A549 (cell line): ENCODE results near the gene PREX1. TPM values are rescaled to one million over a fixed set of nuclear protein-coding genes. Genes with fewer than 3 reads are reported as not detected.

ENCODE experiments used
- ATAC-seq, 2 experiments: fragments of 200-7000 bp in 1 of 2; fragments of >200 bp in 1 of 2; cut with Nextera tagmentation in 1 of 2; cut with Tn5 transposase in 1 of 2; 3 replicates each; pipeline versions ENCODE4 v1.8.0 to v1.9.1; 2018 to 2020; ENCODE audit warnings: mild to moderate bottlenecking in 1 of 2, moderate library complexity in 1 of 2
- CTCF ChIA-PET: fragments of 300-600 bp; sonication (Branson Sonifier 250); formaldehyde crosslinking; extraction: SDS; loops from one replicate; lab custom pipeline; 2021; ENCODE audit warnings: antibody characterized with exemption, inconsistent platforms; lab: Yijun Ruan, JAX
- POLR2A ChIA-PET: fragments of 350-600 bp; formaldehyde crosslinking; extraction: SDS; loops from one replicate; lab custom pipeline; 2021; ENCODE audit warnings: antibody characterized with exemption, inconsistent platforms; lab: Yijun Ruan, JAX
- DNase-seq, 2 experiments: peaks; one replicate each; pipeline versions ENCODE4 v3.0.0 to v3.0.0-alpha.2; 2011 to 2016; ENCODE audit warnings: low read depth in 1 of 2, low spot score in 1 of 2
- FAIRE-seq: peaks from 2 replicates; lab custom pipeline; 2011; peaks lifted over from hg19 to GRCh38; lab: Jason Lieb, UNC
- H3K27ac ChIP-seq, 2 experiments: fragments of >200 bp; sonication (Bioruptor Twin); formaldehyde crosslinking; 3 replicates each; pipeline ENCODE4 v1.5.1; 2016 to 2017
- H3K4me1 ChIP-seq: fragments of >200 bp; sonication (Bioruptor Twin); formaldehyde crosslinking; 3 replicates; pipeline ENCODE4 v1.6.1; 2016
- H3K4me2 ChIP-seq: fragments of >200 bp; sonication (Bioruptor Twin); formaldehyde crosslinking; 3 replicates; pipeline ENCODE4 v1.6.1; 2016
- H3K4me3 ChIP-seq: fragments of >200 bp; sonication (Bioruptor Twin); formaldehyde crosslinking; 3 replicates; pipeline ENCODE4 v1.5.1; 2016
- H3K9me3 ChIP-seq: fragments of >200 bp; sonication (Bioruptor Twin); formaldehyde crosslinking; 3 replicates; pipeline ENCODE4 v1.6.1; 2016
- CBX8 ChIP-seq: fragments of 200-600 bp; sonication (generic); IDR thresholded peaks from 2 replicates; pipeline ENCODE4 v1.6.1; 2016
- CHD4 ChIP-seq: fragments of 200-600 bp; sonication (generic); IDR thresholded peaks from 2 replicates; pipeline ENCODE4 v1.6.1; 2016; ENCODE audit warnings: antibody characterized with exemption, mild to moderate bottlenecking, borderline replicate concordance
- EHMT2 ChIP-seq: fragments of 200-600 bp; sonication (generic); IDR thresholded peaks from 2 replicates; pipeline ENCODE4 v1.6.1; 2016; ENCODE audit warnings: antibody characterized with exemption, low read depth, mild to moderate bottlenecking, moderate library complexity
- ELK1 ChIP-seq: fragments of 150-350 bp; IDR thresholded peaks from 2 replicates; pipeline ENCODE4 v1.6.1; 2014; ENCODE audit warnings: low read depth, mild to moderate bottlenecking, low read length
- EP300 ChIP-seq, 2 experiments: fragments of >200 bp; sonication (Bioruptor Twin); formaldehyde crosslinking; IDR thresholded peaks; 2 replicates in 1 of 2; 3 replicates in 1 of 2; pipeline ENCODE4 v1.6.1; 2016 to 2017
- ESRRA ChIP-seq: fragments of 150-350 bp; IDR thresholded peaks from 2 replicates; pipeline ENCODE4 v1.6.1; 2014; ENCODE audit warnings: mild to moderate bottlenecking, low read length, borderline replicate concordance
- FOSB ChIP-seq: fragments of 250-450 bp; sonication (Bioruptor Pico); IDR thresholded peaks from 2 replicates; pipeline ENCODE4 v1.5.0; 2020; ENCODE audit warnings: mild to moderate bottlenecking, moderate library complexity
- FOSL2 ChIP-seq, 2 experiments: fragments of 450-650 bp in 1 of 2; fragments of >200 bp in 1 of 2; sonication (Bioruptor Twin) in 1 of 2; formaldehyde crosslinking; IDR thresholded peaks; 2 replicates each; pipeline versions ENCODE4 v1.5.0 to v1.6.1; 2016 to 2020; ENCODE audit warnings: mild to moderate bottlenecking in 1 of 2, moderate library complexity in 1 of 2
- GATA3 ChIP-seq: IDR thresholded peaks from 2 replicates; pipeline ENCODE4 v1.6.1; 2012; ENCODE audit warnings: borderline replicate concordance
- HDAC2 ChIP-seq: fragments of 200-600 bp; sonication (generic); IDR thresholded peaks from 2 replicates; pipeline ENCODE4 v1.6.1; 2016
- HOXB13 ChIP-seq: fragments of 250-450 bp; sonication (Bioruptor Pico); IDR thresholded peaks from 2 replicates; pipeline ENCODE4 v1.5.0; 2020; ENCODE audit warnings: low read depth, mild to moderate bottlenecking, moderate library complexity
- JUNB ChIP-seq: fragments of >200 bp; sonication (Bioruptor Twin); formaldehyde crosslinking; IDR thresholded peaks from 2 replicates; pipeline ENCODE4 v1.6.1; 2016
- MAZ ChIP-seq: fragments of 150-350 bp; IDR thresholded peaks from 2 replicates; pipeline ENCODE4 v1.6.1; 2014; ENCODE audit warnings: antibody characterized with exemption, low read depth, low read length, borderline replicate concordance
- NR3C1 ChIP-seq: fragments of >200 bp; sonication (Bioruptor Twin); formaldehyde crosslinking; IDR thresholded peaks from 3 replicates; pipeline ENCODE4 v1.6.1; 2017
- PBX3 ChIP-seq: IDR thresholded peaks from 2 replicates; pipeline ENCODE4 v1.6.1; 2012
- POLR2AphosphoS2 ChIP-seq: conservative IDR thresholded peaks from 2 replicates; pipeline ENCODE4 v1.6.1; 2012; ENCODE audit warnings: low read length, improper control_type of control experiment, inconsistent platforms
- REST ChIP-seq: fragments of 200-600 bp; sonication (generic); IDR thresholded peaks from 2 replicates; pipeline ENCODE4 v1.6.1; 2016; ENCODE audit warnings: antibody characterized with exemption, mild to moderate bottlenecking, moderate library complexity
- USF2 ChIP-seq: fragments of 450-650 bp; IDR thresholded peaks from 2 replicates; pipeline ENCODE4 v1.6.1; 2014; ENCODE audit warnings: antibody characterized with exemption
- ZNF302 ChIP-seq: fragments of 250-450 bp; sonication (Bioruptor Pico); IDR thresholded peaks from 2 replicates; pipeline ENCODE4 v1.9.0; 2021; ENCODE audit warnings: inconsistent platforms, mild to moderate bottlenecking, moderate library complexity
- ZSCAN20 ChIP-seq: fragments of 250-450 bp; sonication (Bioruptor Pico); IDR thresholded peaks from 2 replicates; pipeline ENCODE4 v1.8.0; 2022; ENCODE audit warnings: mild to moderate bottlenecking, moderate library complexity
- WGBS: methylation state at CpG from one replicate; pipeline ENCODE4 v1.1.6; 2017; ENCODE audit errors: missing lambda C conversion rate; 5-methylcytosine and 5-hydroxymethylcytosine counted together
- polyA plus RNA-seq, 4 experiments: library from polyadenylated mRNA; depleted of rRNA in 3 of 4; stranded (reverse); fragments of >200 nt; fragmentation: RNase III in 1 of 4; extraction: RNeasy Plus Mini Kit Qiagen cat#74134 plus additional on column Dnase treatment in 1 of 4; gene quantifications; 2 replicates in 3 of 4; 3 replicates in 1 of 4; pipeline ENCODE4 v1.2.3, GENCODE V29; 2011 to 2017

Gene PREX1
- polyA plus RNA-seq, 2 of the 4 experiments (the other 2 are of a cell fraction): 3.6 to 4.2 TPM

GRCh38 chr20:48749437-48749836 is 78.4 kb downstream of the PREX1 start:
- H3K4me1 ChIP-seq: no peaks in the 10 kb centered on the region
- DNase-seq: no peak
- no peak overlapping the region for H3K27ac ChIP-seq
- POLR2A ChIA-PET: no interaction called here
- CTCF ChIA-PET: interaction anchor here (1.0 kb wide), 1 partner anchor 156 kb away, joined by 3 read pairs; no protein-coding TSS in a partner anchor
- no peak overlapping the region for H3K4me3 ChIP-seq
- 86% methylated on average over 10 of the region's 10 CpGs for WGBS
- H3K4me2 ChIP-seq: no peak overlapping the region
- no peaks in the 10 kb centered on the region for H3K9me3 ChIP-seq
- no peak for FAIRE-seq
- ATAC-seq: no peak
- TF ChIP-seq ELK1 (no peak), FOSL2 (IDR thresholded peaks at IDR 0.05) (no peak), FOSL2 (CRISPR knock-in tag; IDR thresholded peaks at IDR 0.05) (no peak), EHMT2 (no peak), GATA3 (no peak)
- TF ChIP-seq, all 56 proteins: peak for 0

- FAIRE-seq (no peak), DNase-seq (no peak), ATAC-seq (no peak)
- H3K9me3 ChIP-seq: no peaks in the 10 kb centered on the region
- WGBS: 91% methylated on average over 8 of the region's 8 CpGs
- no peak overlapping the region for H3K4me2 ChIP-seq
- H3K27ac ChIP-seq: no peak overlapping the region
- H3K4me3 ChIP-seq: no peak overlapping the region
- TF ChIP-seq PBX3: no peak
- no peak for TF ChIP-seq MAZ
- TF ChIP-seq CHD4: no peak
- TF ChIP-seq ZNF302 (CRISPR knock-in tag): no peak
- TF ChIP-seq USF2: no peak
- TF ChIP-seq ESRRA: no peak
- TF ChIP-seq REST: no peak
- TF ChIP-seq HDAC2: no peak
- ChIA-PET CTCF (interaction anchor here (1.4 kb wide), 1 partner anchor 22 kb away, joined by 3 read pairs; no protein-coding TSS in a partner anchor), POLR2A (no interaction called here)
- no peaks in the 10 kb centered on the region for H3K4me1 ChIP-seq
Measured at GRCh38 chr20:48748556-48748955, 79.2 kb downstream of the PREX1 start.

GRCh38 chr20:48747840-48748414 is 79.9 kb downstream of the PREX1 start:
- Histone ChIP-seq H3K4me3 (no peak overlapping the region), H3K4me1 (no peaks in the 10 kb centered on the region), H3K4me2 (no peak overlapping the region), H3K27ac (no peak overlapping the region), H3K9me3 (no peaks in the 10 kb centered on the region)
- no peak for FAIRE-seq
- ChIA-PET POLR2A (no interaction called here), CTCF (interaction anchor here (0.6 to 1.4 kb wide), 2 partner anchors 22 to 826 kb away, joined by 3 read pairs; no protein-coding TSS in a partner anchor)
- TF ChIP-seq EP300 (IDR thresholded peaks at IDR 0.05) (no peak), ZSCAN20 (no peak), NR3C1 (no peak), CBX8 (no peak), HOXB13 (CRISPR knock-in tag) (no peak), PBX3 (no peak), FOSB (CRISPR knock-in tag) (no peak), JUNB (no peak), POLR2AphosphoS2 (no peak), ESRRA (no peak)
- no peak for DNase-seq
- 77% methylated on average over 14 of the region's 15 CpGs for WGBS
- ATAC-seq: no peak; a peak in 1 of 6 replicates
